ENCODE results near the gene MTNR1A.

DNA sequence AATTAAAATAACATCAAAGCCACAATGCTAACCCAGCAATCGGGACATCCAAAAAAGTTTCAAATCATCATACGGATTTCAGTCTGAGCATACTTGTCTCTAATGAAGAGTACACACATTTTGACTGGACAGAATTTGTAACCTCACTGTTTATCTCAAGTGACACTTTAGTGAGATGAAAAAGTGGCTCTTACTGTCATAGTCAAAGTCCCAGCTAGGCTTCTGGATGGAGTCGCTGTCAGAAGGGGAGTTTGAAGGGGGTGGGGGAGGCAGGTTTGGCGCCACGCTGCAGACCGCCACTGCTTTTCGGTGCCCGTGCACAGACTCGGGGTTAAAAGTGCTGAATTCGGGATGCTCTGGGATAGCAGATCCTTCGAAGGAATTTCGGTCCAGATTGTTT, 41.0 kb upstream of the MTNR1A start:
- TF ChIP-seq, protein P1, sequence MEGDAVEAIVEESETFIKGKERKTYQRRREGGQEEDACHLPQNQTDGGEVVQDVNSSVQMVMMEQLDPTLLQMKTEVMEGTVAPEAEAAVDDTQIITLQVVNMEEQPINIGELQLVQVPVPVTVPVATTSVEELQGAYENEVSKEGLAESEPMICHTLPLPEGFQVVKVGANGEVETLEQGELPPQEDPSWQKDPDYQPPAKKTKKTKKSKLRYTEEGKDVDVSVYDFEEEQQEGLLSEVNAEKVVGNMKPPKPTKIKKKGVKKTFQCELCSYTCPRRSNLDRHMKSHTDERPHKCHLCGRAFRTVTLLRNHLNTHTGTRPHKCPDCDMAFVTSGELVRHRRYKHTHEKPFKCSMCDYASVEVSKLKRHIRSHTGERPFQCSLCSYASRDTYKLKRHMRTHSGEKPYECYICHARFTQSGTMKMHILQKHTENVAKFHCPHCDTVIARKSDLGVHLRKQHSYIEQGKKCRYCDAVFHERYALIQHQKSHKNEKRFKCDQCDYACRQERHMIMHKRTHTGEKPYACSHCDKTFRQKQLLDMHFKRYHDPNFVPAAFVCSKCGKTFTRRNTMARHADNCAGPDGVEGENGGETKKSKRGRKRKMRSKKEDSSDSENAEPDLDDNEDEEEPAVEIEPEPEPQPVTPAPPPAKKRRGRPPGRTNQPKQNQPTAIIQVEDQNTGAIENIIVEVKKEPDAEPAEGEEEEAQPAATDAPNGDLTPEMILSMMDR (IDR thresholded peaks at IDR 0.05; ENCODE audit: borderline replicate concordance, extremely low read depth, low read length, poor library complexity, severe bottlenecking), result no peak
- TF ChIP-seq EZH2 (IDR thresholded peaks at IDR 0.05; ENCODE audit: borderline replicate concordance, low read depth, low read length, severe bottlenecking), result no peak
